GM23248 (cell line): ENCODE measurements around the gene FBLN2.

ENCODE experiments used
- EZH2 ChIP-seq: fragments of 200-600 bp; sonication (generic); IDR thresholded peaks from 2 replicates; pipeline ENCODE4 v1.6.1; 2018; ENCODE audit warnings: antibody characterized with exemption, mild to moderate bottlenecking; ENCODE audit not compliant: insufficient read depth, poor library complexity, severe bottlenecking
- EZH2phosphoT487 ChIP-seq: fragments of 200-600 bp; sonication (generic); IDR thresholded peaks from 2 replicates; pipeline ENCODE4 v1.6.1; 2018; ENCODE audit warnings: antibody characterized with exemption, moderate library complexity, mild to moderate bottlenecking, low read depth; ENCODE audit not compliant: insufficient read depth

GRCh38 chr3:13561967-13562366 lies 13.0 kb downstream of the FBLN2 start:
- no peak for TF ChIP-seq EZH2
- no peak for TF ChIP-seq EZH2phosphoT487
